HG02970 (cell line): Measurements from ENCODE around the gene SENP1.

Source experiments
- ATAC-seq: cut with Tn5 transposase; IDR thresholded peaks from one replicate; pipeline ENCODE4 v1.9.1; 2021; ENCODE audit warnings: mild to moderate bottlenecking, moderate library complexity, moderate number of reproducible peaks; ENCODE audit not compliant: unreplicated experiment, low FRiP score

The SENP1 gene

DNA sequence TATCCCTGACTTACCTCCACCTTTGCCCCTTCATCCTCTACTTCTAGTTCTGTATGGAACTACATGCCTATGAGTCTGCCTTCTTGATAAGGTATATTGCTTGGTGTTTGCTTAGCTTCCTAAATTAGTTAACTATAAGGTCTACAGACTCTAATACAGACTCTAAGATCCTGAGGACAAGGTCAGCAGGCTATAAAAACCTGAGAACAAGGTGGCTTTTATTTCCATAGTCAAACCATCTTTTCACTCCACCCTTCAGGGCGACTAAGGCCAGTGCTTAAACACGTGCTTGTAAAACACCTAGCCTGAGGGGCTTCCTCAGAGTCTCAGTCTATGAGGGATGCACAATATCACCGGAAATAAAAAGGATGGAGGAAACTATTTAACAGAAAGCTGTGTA is 65.5 kb downstream of the SENP1 start:
- ATAC-seq: no peak

DNA sequence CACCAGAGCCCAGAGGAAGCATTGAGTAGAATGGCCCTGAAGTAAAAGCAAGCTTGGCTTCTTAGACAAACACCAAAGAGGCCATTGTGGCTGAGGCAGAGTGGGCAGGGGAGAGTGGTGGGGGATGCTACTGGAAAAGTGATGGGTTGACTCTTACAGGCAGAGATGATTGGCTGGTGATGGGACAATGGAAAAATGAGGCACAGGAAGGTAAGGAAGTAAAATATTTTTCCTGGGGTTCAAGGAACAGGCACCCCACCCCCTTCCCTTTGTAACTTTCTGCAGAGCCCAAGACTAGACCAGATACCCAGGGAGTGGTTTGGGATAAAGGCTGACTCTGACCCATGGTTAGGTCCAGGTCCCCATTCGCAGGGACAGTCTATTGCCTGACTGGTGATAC is 66.7 kb downstream of the SENP1 start:
- no peak for ATAC-seq

DNA sequence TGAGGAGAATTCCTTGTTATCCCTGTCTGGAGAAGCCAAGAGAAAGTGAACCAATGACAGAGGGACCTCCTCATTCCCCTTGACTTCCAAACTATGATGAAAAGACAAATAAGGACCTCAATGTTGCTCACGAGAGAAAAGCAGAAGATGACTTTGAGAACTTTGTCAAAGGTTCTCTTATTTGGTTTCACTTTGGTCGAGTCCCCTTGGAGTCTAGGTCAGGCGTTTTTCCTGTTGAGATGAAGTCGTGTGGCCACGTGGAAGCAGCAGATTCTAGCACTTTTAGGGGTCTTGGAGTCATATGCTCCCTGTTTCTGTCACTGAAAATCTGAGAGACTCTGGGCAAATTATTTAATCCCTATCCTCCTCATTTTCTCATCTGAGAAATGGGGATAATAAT is 67.8 kb downstream of the SENP1 start:
- no peak for ATAC-seq

DNA sequence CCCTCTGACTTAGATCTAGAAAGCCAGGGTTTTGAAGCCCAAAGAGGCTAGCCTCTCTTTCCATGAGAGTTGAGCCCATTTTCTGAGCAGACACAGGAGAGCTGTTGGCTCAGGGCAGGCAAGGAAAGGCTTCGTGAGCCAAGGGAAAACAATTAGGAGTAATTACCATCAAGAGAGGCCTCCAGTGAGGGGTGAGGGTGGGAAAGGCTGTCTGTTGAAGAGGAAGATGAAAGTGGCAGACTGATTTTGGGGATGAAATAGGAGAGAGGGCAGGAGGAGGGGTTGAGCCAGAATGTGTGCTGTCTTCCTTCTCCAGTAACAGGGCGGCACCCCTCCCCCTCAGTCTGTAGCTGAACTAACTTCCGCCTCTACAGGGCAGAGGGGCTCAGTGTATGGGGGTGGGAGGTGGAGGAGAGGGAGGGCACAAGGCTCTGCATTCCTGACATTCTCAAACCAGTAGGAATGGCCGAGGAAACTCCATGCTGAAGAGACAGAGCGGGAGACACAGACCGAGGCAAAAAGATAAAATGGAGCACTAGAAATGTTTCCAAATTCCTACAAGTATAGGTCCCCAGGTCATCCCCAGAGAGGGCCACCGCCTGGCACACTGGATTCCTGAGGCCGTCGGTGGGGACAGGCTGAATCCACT is 68.5 kb downstream of the SENP1 start:
- no peak for ATAC-seq

- ATAC-seq: no peak
Observed at GRCh38 chr12:48036818-48037217, 69.1 kb downstream of the SENP1 start.

- ATAC-seq: no peak
Observed at GRCh38 chr12:48034835-48035805, 70.8 kb downstream of the SENP1 start.

DNA sequence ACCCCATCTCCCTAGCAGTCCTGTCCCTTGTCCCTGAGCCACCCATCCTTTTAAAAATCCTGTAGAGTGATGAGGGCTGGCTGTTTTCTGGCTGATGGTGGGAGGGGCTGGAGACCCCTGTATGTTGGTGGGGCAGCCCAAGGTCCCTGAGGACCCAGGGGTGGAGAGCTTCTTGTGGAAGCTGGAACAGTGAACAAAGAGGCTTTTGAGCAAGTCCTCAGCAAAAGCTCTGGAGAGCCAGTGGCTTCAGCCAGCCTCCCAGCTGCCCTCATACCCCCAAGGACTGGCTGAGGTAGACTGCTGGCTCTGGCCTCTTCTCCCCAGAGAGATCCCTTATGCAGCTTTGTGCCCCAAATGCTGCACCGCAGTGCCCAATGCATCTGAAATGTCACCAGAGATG is 72.4 kb downstream of the SENP1 start:
- no peak for ATAC-seq

DNA sequence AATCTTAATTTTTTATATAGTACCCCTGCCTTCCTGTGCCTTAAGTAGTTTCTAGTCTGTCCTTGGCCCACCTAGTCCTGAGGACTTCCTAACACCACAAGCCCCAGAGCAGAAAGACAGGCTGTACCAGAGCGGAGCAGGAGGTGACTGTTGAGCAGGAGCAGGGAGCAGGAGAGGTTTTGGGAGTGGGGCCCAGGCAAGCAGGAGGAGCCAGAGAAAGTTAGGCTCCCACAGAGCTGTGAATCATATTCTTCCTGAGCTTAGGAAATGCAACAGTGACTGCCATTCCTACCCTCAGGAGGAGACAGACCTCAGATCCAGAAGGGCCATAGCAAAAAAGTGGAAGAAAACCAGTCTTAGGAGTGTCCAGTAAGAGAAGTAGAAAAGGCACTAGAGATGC is 73.3 kb downstream of the SENP1 start:
- no peak for ATAC-seq

- ATAC-seq: no peak
Observed at GRCh38 chr12:48031135-48031960, 74.5 kb downstream of the SENP1 start.

DNA sequence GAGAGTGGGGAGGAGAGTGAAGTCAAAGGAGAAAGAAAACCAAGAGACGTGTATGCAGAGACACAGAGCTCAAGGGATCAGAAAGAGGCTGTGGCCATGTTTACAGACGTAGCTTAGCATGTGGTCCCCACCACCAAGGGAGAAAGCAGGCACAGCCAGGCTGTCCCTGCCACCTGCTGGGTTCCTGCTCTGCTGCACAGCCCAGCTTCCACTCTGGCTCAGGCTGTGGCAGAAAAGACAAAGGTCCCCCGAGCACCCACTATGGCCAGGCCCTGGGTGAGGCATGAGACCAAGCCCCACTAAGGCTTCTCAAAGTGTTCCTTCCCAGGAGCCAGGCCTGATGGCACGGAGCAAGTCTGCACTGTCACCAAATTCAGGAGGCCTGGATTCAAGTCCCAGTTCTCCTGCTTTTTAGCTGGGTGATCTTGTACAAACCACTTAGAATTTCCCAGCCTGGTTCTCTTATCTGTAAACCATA is 75.7 kb downstream of the SENP1 start:
- no peak for ATAC-seq

- no peak for ATAC-seq
Observed at GRCh38 chr12:48029491-48030172, 76.2 kb downstream of the SENP1 start.

DNA sequence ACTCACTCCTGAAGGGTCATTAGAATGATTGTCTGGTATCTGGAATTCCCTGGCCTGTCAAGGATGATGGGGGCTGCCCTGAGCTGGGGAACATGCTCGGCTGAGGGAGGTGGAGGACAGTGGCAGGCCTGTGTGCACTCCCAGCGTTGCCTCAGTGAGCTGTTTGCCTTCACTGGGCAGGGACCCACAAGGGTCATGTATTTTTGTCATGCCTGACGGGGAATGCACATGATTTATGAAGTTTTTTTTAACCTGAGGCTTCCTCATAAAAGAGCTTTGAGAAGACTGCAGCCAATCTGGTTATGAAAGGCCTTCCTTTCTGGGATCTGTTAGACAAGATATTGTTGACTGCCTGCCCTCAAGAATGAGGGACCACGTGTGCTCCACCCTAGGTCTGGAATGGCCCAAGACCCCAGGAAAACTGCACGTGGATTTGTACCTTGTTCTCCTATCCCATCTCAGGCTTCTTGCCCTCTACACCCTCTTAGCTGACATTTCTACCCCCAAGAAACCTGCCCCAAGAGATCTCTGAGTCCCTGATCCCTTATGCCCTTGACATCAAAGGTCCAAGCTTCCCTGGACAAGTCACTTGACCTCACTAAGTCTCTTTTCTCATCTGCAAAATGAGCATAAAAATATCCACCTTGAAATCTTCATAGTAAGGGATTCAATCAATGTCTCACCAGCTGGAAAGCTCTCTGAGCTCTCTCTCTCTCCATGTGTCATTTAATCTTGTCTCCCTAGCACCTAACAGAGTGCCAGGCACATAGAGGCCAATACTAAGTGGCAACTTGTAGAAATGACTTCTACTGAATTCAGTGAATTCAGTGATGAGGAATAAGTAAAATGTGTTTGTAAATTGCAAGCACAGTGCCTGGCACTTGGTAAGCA is 77.1 kb downstream of the SENP1 start:
- no peak for ATAC-seq

DNA sequence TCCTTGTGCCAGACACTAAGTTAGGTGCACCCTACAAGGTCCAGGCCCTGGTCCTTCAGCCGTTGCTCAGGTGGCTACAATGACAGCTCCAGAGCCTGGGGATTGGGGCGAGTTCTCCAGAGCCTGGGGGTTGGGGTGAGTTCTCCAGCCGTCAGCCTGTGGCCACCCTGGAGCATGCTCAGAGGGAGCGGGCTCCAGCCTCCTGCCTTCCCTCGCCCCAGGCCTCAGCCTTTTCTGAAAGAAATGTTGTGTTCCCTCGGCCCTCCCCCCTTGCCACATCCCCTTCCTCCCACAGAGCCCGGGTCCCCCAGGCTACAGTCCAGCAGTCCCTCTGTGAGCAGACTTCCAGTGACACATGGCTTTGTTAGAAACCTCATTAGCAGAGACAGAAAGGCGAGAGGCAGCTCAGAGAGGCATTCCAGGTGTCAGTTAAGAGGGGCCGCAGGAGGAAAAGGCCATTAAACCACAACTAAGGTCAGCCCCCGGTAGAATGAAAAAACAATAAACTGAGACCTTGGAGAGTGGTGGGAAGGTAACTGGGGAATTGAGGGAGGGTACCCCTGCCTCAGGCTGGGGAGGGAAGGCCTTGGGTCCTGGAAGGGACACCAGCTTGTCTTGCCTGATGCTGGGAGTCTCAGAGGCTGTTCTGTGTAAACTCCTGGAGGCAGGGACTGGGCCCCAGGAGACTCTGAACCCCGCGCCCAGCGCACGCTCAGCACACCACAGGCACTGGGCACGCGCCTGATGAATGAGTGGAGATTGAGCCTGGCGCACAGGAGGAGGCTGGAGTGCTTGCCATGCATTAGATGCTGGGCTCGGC is 78.5 kb downstream of the SENP1 start:
- no peak for ATAC-seq

- no peak for ATAC-seq
Observed at GRCh38 chr12:48026060-48026827, 79.6 kb downstream of the SENP1 start.

- ATAC-seq: no peak
Observed at GRCh38 chr12:48025281-48025680, 80.6 kb downstream of the SENP1 start.

DNA sequence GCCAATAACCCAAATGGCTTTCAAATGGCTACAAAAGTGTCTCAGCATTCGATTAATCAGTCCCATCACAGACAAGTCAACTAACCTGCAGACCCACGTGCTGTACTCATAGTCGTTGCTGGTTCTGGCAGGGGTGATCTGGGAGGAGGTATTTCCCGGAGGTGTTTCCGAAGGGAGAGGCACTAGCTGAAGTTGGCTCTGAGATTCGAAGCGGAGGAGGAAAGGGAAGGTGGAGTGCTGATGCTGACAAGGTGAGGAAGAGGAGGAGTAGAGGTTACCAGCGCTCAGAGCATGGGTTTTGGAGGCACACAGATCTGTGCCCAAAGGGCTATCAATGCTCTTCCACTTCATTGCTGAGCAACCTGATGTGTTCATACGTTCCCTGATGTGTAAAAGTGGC is 81.1 kb downstream of the SENP1 start:
- no peak for ATAC-seq

DNA sequence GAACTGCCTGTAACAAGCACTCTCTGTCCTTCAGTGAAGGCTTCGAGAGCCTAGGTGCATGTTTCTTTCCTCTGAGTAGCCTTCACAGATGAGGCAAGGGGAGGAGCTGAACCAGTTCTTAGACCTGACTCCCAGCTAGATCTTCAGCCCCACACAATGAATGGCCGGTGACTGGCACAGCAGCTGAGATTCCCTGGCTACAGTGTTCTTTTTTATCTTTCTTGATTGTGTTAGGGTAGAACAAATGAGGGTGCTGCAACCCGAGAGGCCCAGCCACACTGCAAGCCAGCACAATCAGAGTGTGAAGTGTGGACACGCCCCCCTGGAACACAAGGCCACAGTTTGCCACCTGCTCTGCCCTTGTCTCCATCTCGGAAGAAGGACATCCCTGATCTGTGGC is 82.5 kb downstream of the SENP1 start:
- no peak for ATAC-seq
